A549 (cell line): ENCODE measurements around the gene FAM221B. TPM values are rescaled to one million over a fixed set of nuclear protein-coding genes. Genes with fewer than 3 reads are reported as not detected.

Experiments
- ATAC-seq, 2 experiments: fragments of 200-7000 bp in 1 of 2; fragments of >200 bp in 1 of 2; cut with Nextera tagmentation in 1 of 2; cut with Tn5 transposase in 1 of 2; 3 replicates each; pipeline versions ENCODE4 v1.8.0 to v1.9.1; 2018 to 2020; ENCODE audit warnings: mild to moderate bottlenecking in 1 of 2, moderate library complexity in 1 of 2
- CTCF ChIA-PET: fragments of 300-600 bp; sonication (Branson Sonifier 250); formaldehyde crosslinking; extraction: SDS; loops from one replicate; lab custom pipeline; 2021; ENCODE audit warnings: antibody characterized with exemption, inconsistent platforms; lab: Yijun Ruan, JAX
- POLR2A ChIA-PET: fragments of 350-600 bp; formaldehyde crosslinking; extraction: SDS; loops from one replicate; lab custom pipeline; 2021; ENCODE audit warnings: antibody characterized with exemption, inconsistent platforms; lab: Yijun Ruan, JAX
- DNase-seq, 2 experiments: peaks; one replicate each; pipeline versions ENCODE4 v3.0.0 to v3.0.0-alpha.2; 2011 to 2016; ENCODE audit warnings: low read depth in 1 of 2, low spot score in 1 of 2
- FAIRE-seq: peaks from 2 replicates; lab custom pipeline; 2011; peaks lifted over from hg19 to GRCh38; lab: Jason Lieb, UNC
- H3K27ac ChIP-seq, 2 experiments: fragments of >200 bp; sonication (Bioruptor Twin); formaldehyde crosslinking; 3 replicates each; pipeline ENCODE4 v1.5.1; 2016 to 2017
- H3K4me1 ChIP-seq: fragments of >200 bp; sonication (Bioruptor Twin); formaldehyde crosslinking; 3 replicates; pipeline ENCODE4 v1.6.1; 2016
- H3K4me2 ChIP-seq: fragments of >200 bp; sonication (Bioruptor Twin); formaldehyde crosslinking; 3 replicates; pipeline ENCODE4 v1.6.1; 2016
- H3K4me3 ChIP-seq: fragments of >200 bp; sonication (Bioruptor Twin); formaldehyde crosslinking; 3 replicates; pipeline ENCODE4 v1.5.1; 2016
- H3K9me3 ChIP-seq: fragments of >200 bp; sonication (Bioruptor Twin); formaldehyde crosslinking; 3 replicates; pipeline ENCODE4 v1.6.1; 2016
- BHLHE40 ChIP-seq: IDR thresholded peaks from 2 replicates; pipeline ENCODE4 v1.6.1; 2012; ENCODE audit warnings: low read depth, low read length, inconsistent platforms
- CTCF ChIP-seq: fragments of >200 bp; sonication (Bioruptor Twin); formaldehyde crosslinking; IDR thresholded peaks from 3 replicates; pipeline ENCODE4 v1.5.1; 2016
- EHF ChIP-seq: fragments of 250-450 bp; sonication (Bioruptor Pico); IDR thresholded peaks from 2 replicates; pipeline ENCODE4 v1.5.0; 2020; ENCODE audit warnings: mild to moderate bottlenecking
- FOSB ChIP-seq: fragments of 250-450 bp; sonication (Bioruptor Pico); IDR thresholded peaks from 2 replicates; pipeline ENCODE4 v1.5.0; 2020; ENCODE audit warnings: mild to moderate bottlenecking, moderate library complexity
- HES2 ChIP-seq: fragments of >200 bp; sonication (Bioruptor Twin); formaldehyde crosslinking; IDR thresholded peaks from 2 replicates; pipeline ENCODE4 v1.6.1; 2016
- HEYL ChIP-seq: fragments of 250-450 bp; sonication (Bioruptor Pico); IDR thresholded peaks from 2 replicates; pipeline ENCODE4 v1.8.0; 2021; ENCODE audit warnings: mild to moderate bottlenecking, moderate library complexity
- HOXA7 ChIP-seq: fragments of 250-450 bp; sonication (Bioruptor Pico); IDR thresholded peaks from 2 replicates; pipeline ENCODE4 v1.5.0; 2020; ENCODE audit warnings: mild to moderate bottlenecking, moderate library complexity
- HOXB5 ChIP-seq: fragments of 250-450 bp; sonication (Bioruptor Pico); IDR thresholded peaks from 2 replicates; pipeline ENCODE4 v1.5.0; 2020; ENCODE audit warnings: mild to moderate bottlenecking, moderate library complexity
- JUN ChIP-seq, 2 experiments: fragments of >200 bp; sonication (Bioruptor Twin); formaldehyde crosslinking; IDR thresholded peaks; 2 replicates in 1 of 2; 3 replicates in 1 of 2; pipeline ENCODE4 v1.6.1; 2016 to 2017
- KDM1A ChIP-seq: fragments of 200-600 bp; sonication (generic); IDR thresholded peaks from 2 replicates; pipeline ENCODE4 v1.6.1; 2016; ENCODE audit warnings: low read depth, mild to moderate bottlenecking
- KDM5A ChIP-seq: fragments of 200-600 bp; sonication (generic); IDR thresholded peaks from 2 replicates; pipeline ENCODE4 v1.6.1; 2016; ENCODE audit warnings: antibody characterized with exemption, mild to moderate bottlenecking
- MAFK ChIP-seq: fragments of 450-650 bp; IDR thresholded peaks from 2 replicates; pipeline ENCODE4 v1.6.1; 2014; ENCODE audit not compliant: partially characterized antibody
- MAZ ChIP-seq: fragments of 150-350 bp; IDR thresholded peaks from 2 replicates; pipeline ENCODE4 v1.6.1; 2014; ENCODE audit warnings: antibody characterized with exemption, low read depth, low read length, borderline replicate concordance
- POLR2A ChIP-seq: IDR thresholded peaks from 2 replicates; pipeline ENCODE4 v1.6.1; 2012; ENCODE audit warnings: mild to moderate bottlenecking, low read length
- RCOR1 ChIP-seq: fragments of 150-350 bp; IDR thresholded peaks from 2 replicates; pipeline ENCODE4 v1.6.1; 2014; ENCODE audit warnings: antibody characterized with exemption, low read length, low read depth
- REST ChIP-seq: fragments of 200-600 bp; sonication (generic); IDR thresholded peaks from 2 replicates; pipeline ENCODE4 v1.6.1; 2016; ENCODE audit warnings: antibody characterized with exemption, mild to moderate bottlenecking, moderate library complexity
- RFX5 ChIP-seq: fragments of 450-650 bp; IDR thresholded peaks from 2 replicates; pipeline ENCODE4 v1.7.1; 2014; ENCODE audit warnings: antibody characterized with exemption, mild to moderate bottlenecking, moderate library complexity
- ZSCAN20 ChIP-seq: fragments of 250-450 bp; sonication (Bioruptor Pico); IDR thresholded peaks from 2 replicates; pipeline ENCODE4 v1.8.0; 2022; ENCODE audit warnings: mild to moderate bottlenecking, moderate library complexity
- WGBS: methylation state at CpG from one replicate; pipeline ENCODE4 v1.1.6; 2017; ENCODE audit errors: missing lambda C conversion rate; 5-methylcytosine and 5-hydroxymethylcytosine counted together
- polyA plus RNA-seq, 4 experiments: library from polyadenylated mRNA; depleted of rRNA in 3 of 4; stranded (reverse); fragments of >200 nt; fragmentation: RNase III in 1 of 4; extraction: RNeasy Plus Mini Kit Qiagen cat#74134 plus additional on column Dnase treatment in 1 of 4; gene quantifications; 2 replicates in 3 of 4; 3 replicates in 1 of 4; pipeline ENCODE4 v1.2.3, GENCODE V29; 2011 to 2017

FAM221B gene
- polyA plus RNA-seq, 2 of the 4 experiments (the other 2 are of a cell fraction) = not detected

- Histone ChIP-seq H3K9me3 (no peaks in the 10 kb centered on the region), H3K4me1 (peaks cover 33% of the 10 kb centered on the region), H3K4me3 (no peak overlapping the region), H3K4me2 (no peak overlapping the region), H3K27ac (no peak overlapping the region)
- ChIA-PET POLR2A (no interaction called here), CTCF (interaction anchor here (0.9 to 9.8 kb wide), 8 partner anchors 8 to 114 kb away, joined by 3 to 91 read pairs (median 5); no protein-coding TSS in a partner anchor)
- FAIRE-seq = no peak
- no peak for ATAC-seq
- WGBS = 93% methylated on average over 6 of the region's 6 CpGs
- no peak for DNase-seq
- TF ChIP-seq KDM5A (no peak), REST (no peak), RCOR1 (no peak), EHF (CRISPR knock-in tag) (no peak), MAZ (no peak), KDM1A (no peak), RFX5 (no peak), MAFK (no peak), HOXB5 (no peak), HES2 (no peak)
Observed at GRCh38 chr9:35797311-35798109, 31.0 kb downstream of the FAM221B start.

GRCh38 chr9:35795695-35796094 lies 32.8 kb downstream of the FAM221B start:
- peak in 1 of 2 experiments; percentile 49; a peak in 1 of 6 replicates for ATAC-seq
- ChIA-PET POLR2A (no interaction called here), CTCF (interaction anchor here (0.6 to 3.2 kb wide), 8 partner anchors 10 to 157 kb away, joined by 3 to 11 read pairs (median 6); partner anchors contain the start of gene HINT2)
- Histone ChIP-seq H3K27ac (no peak overlapping the region), H3K4me1 (peaks cover 33% of the 10 kb centered on the region), H3K4me2 (peak overlapping the region; percentile 12; the same call in 2 of the 3 replicates), H3K9me3 (no peaks in the 10 kb centered on the region), H3K4me3 (no peak overlapping the region)
- DNase-seq = no peak
- TF ChIP-seq BHLHE40 (no peak), POLR2A (no peak), JUN (IDR thresholded peaks at IDR 0.05) (no peak), FOSB (no peak), HOXA7 (CRISPR knock-in tag) (no peak), ZSCAN20 (CRISPR knock-in tag) (no peak), CTCF (no peak), HEYL (CRISPR knock-in tag) (no peak), RCOR1 (no peak)
- FAIRE-seq = peak; percentile 43
